Vagina (tissue), 2 donors: ENCODE results near the gene XRN1. TPM values are rescaled to one million over a fixed set of nuclear protein-coding genes. Genes with fewer than 3 reads are reported as not detected.

ENCODE experiments used
- DNase-seq, 2 donors: peaks; one replicate each; pipeline ENCODE4 v3.0.0-alpha.2; 2017; ENCODE audit errors: extremely low spot score in 2 of 2
- H3K27ac ChIP-seq: fragments of 200-600 bp; sonication (generic); one replicate; pipeline ENCODE4 v1.5.1; 2019
- H3K27me3 ChIP-seq: fragments of 200-600 bp; sonication (generic); one replicate; pipeline ENCODE4 v1.5.1; 2019
- H3K36me3 ChIP-seq, 2 donors: fragments of 200-600 bp; sonication (generic); one replicate each; pipeline ENCODE4 v1.5.1; 2017 to 2019
- H3K4me1 ChIP-seq: fragments of 200-600 bp; sonication (generic); one replicate; pipeline ENCODE4 v1.5.1; 2019
- H3K4me3 ChIP-seq, 2 donors: fragments of 200-600 bp; sonication (generic); 1 replicate in 1 of 2; 2 replicates in 1 of 2; pipeline ENCODE4 v1.5.1; 2016 to 2019
- H3K9me3 ChIP-seq: fragments of 200-600 bp; sonication (generic); one replicate; pipeline ENCODE4 v1.5.1; 2019
- CTCF ChIP-seq, 3 experiments: fragments of 450-650 bp in 2 of 3; fragments of 200-600 bp in 1 of 3; sonication (generic) in 1 of 3; IDR thresholded peaks; one replicate each; pipeline ENCODE4 v1.5.1; 2017 to 2019; ENCODE audit warnings: antibody characterized with exemption in 3 of 3, mild to moderate bottlenecking in 2 of 3, moderate library complexity in 2 of 3
- POLR2A ChIP-seq, 2 donors: fragments of 450-650 bp; IDR thresholded peaks; one replicate each; pipeline ENCODE4 v1.6.1; 2017; ENCODE audit warnings: antibody characterized with exemption in 2 of 2, mild to moderate bottlenecking in 2 of 2, moderate library complexity in 2 of 2
- POLR2AphosphoS5 ChIP-seq, 2 donors: sonication (generic); formaldehyde crosslinking; IDR thresholded peaks; one replicate each; pipeline ENCODE4 v1.9.0; 2017; ENCODE audit warnings: antibody characterized with exemption in 2 of 2, mild to moderate bottlenecking in 2 of 2, low read depth in 1 of 2; ENCODE audit not compliant: insufficient read depth in 1 of 2
- intact Hi-C: fragments of 100-400 bp; cut with DNase I; formaldehyde crosslinking; loops from one replicate; pipeline ENCODE4 v1.15.1; 2023
- total RNA-seq: library from RNA; depleted of rRNA; stranded (reverse); fragments of >200 nt; gene quantifications from one replicate; pipeline ENCODE4 v1.2.3, GENCODE V29; 2016

XRN1 gene
- total RNA-seq, 1 donor from 2014 or later = 45.7 TPM

- TF ChIP-seq CTCF (IDR thresholded peaks at IDR 0.05) = peak; percentile 62 to 69 (median 64)
- no peak for TF ChIP-seq POLR2AphosphoS5 (IDR thresholded peaks at IDR 0.05; ENCODE audit: insufficient read depth in 1 of 2, low read depth in 1 of 2)
- TF ChIP-seq POLR2A (IDR thresholded peaks at IDR 0.05) = no peak
- H3K27ac ChIP-seq = no peak overlapping the region
- intact Hi-C loops = loop anchor here (10.0 kb wide), 1 partner anchor 155 kb away; no protein-coding TSS in a partner anchor
- no peaks in the 10 kb centered on the region for H3K27me3 ChIP-seq
- peak in 1 of 2 donors; percentile 89 for DNase-seq
- H3K4me1 ChIP-seq = no peaks in the 10 kb centered on the region
- no peaks in the 10 kb centered on the region for H3K36me3 ChIP-seq
- no peaks in the 10 kb centered on the region for H3K9me3 ChIP-seq
- H3K4me3 ChIP-seq = no peak overlapping the region
Measured at GRCh38 chr3:142279965-142280590, 167.8 kb downstream of the XRN1 start.

GRCh38 chr3:142278451-142278850 lies 169.4 kb downstream of the XRN1 start:
- no peak overlapping the region for H3K4me3 ChIP-seq
- no peak overlapping the region for H3K27ac ChIP-seq
- no peaks in the 10 kb centered on the region for H3K36me3 ChIP-seq
- DNase-seq = no peak
- intact Hi-C loops = no loop called here
- no peak for TF ChIP-seq CTCF (IDR thresholded peaks at IDR 0.05)
- TF ChIP-seq POLR2A (IDR thresholded peaks at IDR 0.05) = no peak
- no peak for TF ChIP-seq POLR2AphosphoS5 (IDR thresholded peaks at IDR 0.05; ENCODE audit: insufficient read depth in 1 of 2, low read depth in 1 of 2)
- no peaks in the 10 kb centered on the region for H3K27me3 ChIP-seq
- no peaks in the 10 kb centered on the region for H3K4me1 ChIP-seq
- no peaks in the 10 kb centered on the region for H3K9me3 ChIP-seq

GRCh38 chr3:142276781-142277180 lies 171.1 kb downstream of the XRN1 start:
- H3K4me1 ChIP-seq = no peaks in the 10 kb centered on the region

GRCh38 chr3:142275856-142276255 lies 172.0 kb downstream of the XRN1 start:
- no peaks in the 10 kb centered on the region for H3K27me3 ChIP-seq
- H3K4me1 ChIP-seq = no peaks in the 10 kb centered on the region
- H3K4me3 ChIP-seq = no peak overlapping the region
- DNase-seq = no peak
- no peak for TF ChIP-seq CTCF (IDR thresholded peaks at IDR 0.05)
- H3K9me3 ChIP-seq = no peaks in the 10 kb centered on the region
- intact Hi-C loops = no loop called here
- H3K36me3 ChIP-seq = no peaks in the 10 kb centered on the region
- no peak overlapping the region for H3K27ac ChIP-seq

More at GRCh38 chr3:142276781-142277180, 171.1 kb downstream of the XRN1 start:
- Histone ChIP-seq H3K4me3 (no peak overlapping the region), H3K9me3 (no peaks in the 10 kb centered on the region), H3K27ac (no peak overlapping the region), H3K27me3 (no peaks in the 10 kb centered on the region), H3K36me3 (no peaks in the 10 kb centered on the region)
- intact Hi-C loops = no loop called here
- no peak for DNase-seq
- TF ChIP-seq CTCF (IDR thresholded peaks at IDR 0.05) (no peak), POLR2AphosphoS5 (IDR thresholded peaks at IDR 0.05; ENCODE audit: insufficient read depth in 1 of 2, low read depth in 1 of 2) (no peak), POLR2A (IDR thresholded peaks at IDR 0.05) (no peak)

GRCh38 chr3:142274908-142275307 lies 172.9 kb downstream of the XRN1 start:
- Histone ChIP-seq H3K27ac (no peak overlapping the region), H3K4me1 (no peaks in the 10 kb centered on the region), H3K27me3 (no peaks in the 10 kb centered on the region), H3K9me3 (no peaks in the 10 kb centered on the region), H3K36me3 (no peaks in the 10 kb centered on the region), H3K4me3 (no peak overlapping the region)
- no peak for TF ChIP-seq POLR2A (IDR thresholded peaks at IDR 0.05)
- no peak for TF ChIP-seq CTCF (IDR thresholded peaks at IDR 0.05)
- TF ChIP-seq POLR2AphosphoS5 (IDR thresholded peaks at IDR 0.05; ENCODE audit: insufficient read depth in 1 of 2, low read depth in 1 of 2) = no peak
- intact Hi-C loops = no loop called here
- DNase-seq = no peak
